GM19351 (cell line): ENCODE measurements around the gene KIAA1549.

Experiments used
- ATAC-seq: cut with Tn5 transposase; IDR thresholded peaks from one replicate; pipeline ENCODE4 v1.9.1; 2021; ENCODE audit warnings: mild to moderate bottlenecking, moderate library complexity; ENCODE audit not compliant: unreplicated experiment

KIAA1549 gene

GRCh38 chr7:138886501-138886917 is 94.7 kb downstream of the KIAA1549 start:
- ATAC-seq, result peak; percentile 88

- ATAC-seq, result no peak
Observed at GRCh38 chr7:138885383-138886147, 95.6 kb downstream of the KIAA1549 start.

GRCh38 chr7:138882249-138882648 is 98.9 kb downstream of the KIAA1549 start:
- ATAC-seq, result no peak

- no peak for ATAC-seq
Observed at GRCh38 chr7:138881579-138882188, 99.5 kb downstream of the KIAA1549 start.

- ATAC-seq, result no peak
Observed at GRCh38 chr7:138880881-138881578, 100.2 kb downstream of the KIAA1549 start.

- ATAC-seq, result no peak
Observed at GRCh38 chr7:138879356-138879755, 101.8 kb downstream of the KIAA1549 start.

GRCh38 chr7:138878856-138879255 is 102.3 kb downstream of the KIAA1549 start:
- no peak for ATAC-seq

GRCh38 chr7:138878051-138878450 is 103.1 kb downstream of the KIAA1549 start:
- no peak for ATAC-seq

GRCh38 chr7:138876326-138876725 is 104.9 kb downstream of the KIAA1549 start:
- no peak for ATAC-seq

GRCh38 chr7:138875794-138876193 is 105.4 kb downstream of the KIAA1549 start:
- ATAC-seq, result peak; percentile 76

GRCh38 chr7:138873220-138873892 is 107.8 kb downstream of the KIAA1549 start:
- no peak for ATAC-seq

- ATAC-seq, result no peak
Observed at GRCh38 chr7:138872576-138872975, 108.6 kb downstream of the KIAA1549 start.

GRCh38 chr7:138871814-138872090 is 109.4 kb downstream of the KIAA1549 start:
- no peak for ATAC-seq

GRCh38 chr7:138871065-138871813 is 110.0 kb downstream of the KIAA1549 start:
- ATAC-seq, result no peak

GRCh38 chr7:138869353-138869752 is 111.8 kb downstream of the KIAA1549 start:
- ATAC-seq, result no peak

- no peak for ATAC-seq
Observed at GRCh38 chr7:138868711-138869110, 112.5 kb downstream of the KIAA1549 start.

- ATAC-seq, result no peak
Observed at GRCh38 chr7:138867744-138868143, 113.4 kb downstream of the KIAA1549 start.

GRCh38 chr7:138866353-138866752 is 114.8 kb downstream of the KIAA1549 start:
- ATAC-seq, result no peak

- ATAC-seq, result peak; percentile 87
Observed at GRCh38 chr7:138865843-138866242, 115.3 kb downstream of the KIAA1549 start.

GRCh38 chr7:138864667-138865066 is 116.5 kb downstream of the KIAA1549 start:
- no peak for ATAC-seq

- ATAC-seq, result no peak
Observed at GRCh38 chr7:138863931-138864330, 117.3 kb downstream of the KIAA1549 start.
